DMS79 treated with DMSO at 0.1 percent for 48 hours (cell line): ENCODE measurements around the gene ACTG2.

Experiments used
- DNase-seq: peaks from one replicate; lab custom pipeline; 2025; lab: John Stamatoyannopoulos, UW

ACTG2 gene

DNA sequence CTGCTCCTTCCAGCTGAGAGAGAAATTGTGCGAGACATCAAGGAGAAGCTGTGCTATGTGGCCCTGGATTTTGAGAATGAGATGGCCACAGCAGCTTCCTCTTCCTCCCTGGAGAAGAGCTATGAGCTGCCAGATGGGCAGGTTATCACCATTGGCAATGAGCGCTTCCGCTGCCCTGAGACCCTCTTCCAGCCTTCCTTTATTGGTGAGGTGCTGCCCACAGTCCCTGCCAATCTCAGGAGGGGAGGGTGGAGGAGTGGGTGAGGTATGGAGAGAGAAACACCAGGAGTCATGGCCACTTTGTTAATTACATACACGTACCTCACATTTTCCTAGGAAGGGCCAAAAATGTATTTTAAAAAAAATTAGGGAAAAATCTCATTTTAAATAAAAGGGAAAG, 21.9 kb downstream of the ACTG2 start:
- no peak for DNase-seq

DNA sequence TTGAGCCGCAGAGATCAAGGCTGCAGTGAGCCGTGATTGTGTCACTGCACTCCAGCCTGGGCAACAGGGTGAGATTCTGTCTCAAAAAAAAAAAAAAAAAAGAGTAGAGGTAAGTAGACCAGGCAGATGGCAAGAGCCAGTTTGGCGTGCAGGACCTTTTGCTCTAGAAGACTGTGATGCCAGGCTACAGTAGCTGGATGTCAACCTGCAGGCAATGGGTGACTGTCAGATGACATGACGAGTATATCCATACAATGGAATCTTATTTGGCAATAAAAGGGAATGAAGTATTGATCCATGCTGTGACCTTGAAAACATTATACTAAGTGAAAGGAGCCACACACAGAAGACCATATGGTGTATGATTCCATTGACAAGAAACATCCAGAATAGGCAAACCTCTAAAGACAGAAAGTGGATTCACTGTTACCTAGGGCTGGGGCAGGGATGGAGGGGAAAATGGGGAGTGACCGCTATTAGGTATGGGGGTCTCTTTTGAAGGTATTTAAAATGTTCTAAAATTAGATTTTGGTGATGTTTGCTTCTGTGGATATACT, 22.7 kb downstream of the ACTG2 start:
- DNase-seq: no peak

DNA sequence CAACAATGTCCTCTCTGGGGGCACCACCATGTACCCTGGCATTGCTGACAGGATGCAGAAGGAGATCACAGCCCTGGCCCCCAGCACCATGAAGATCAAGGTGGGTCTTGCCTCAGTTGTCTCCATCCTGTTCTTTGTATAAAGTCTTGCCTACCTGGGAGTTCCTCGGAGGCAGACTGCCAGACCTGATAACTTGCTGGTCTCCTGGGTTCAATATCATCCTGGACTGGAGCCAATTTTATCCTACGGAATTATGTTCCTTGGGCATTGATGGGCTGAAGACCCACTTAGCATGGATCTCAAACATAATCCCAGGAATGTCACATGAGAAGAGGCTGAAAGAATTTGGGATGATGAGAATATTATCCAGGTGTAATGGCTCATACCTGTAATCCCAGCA, 23.9 kb downstream of the ACTG2 start:
- no peak for DNase-seq

DNA sequence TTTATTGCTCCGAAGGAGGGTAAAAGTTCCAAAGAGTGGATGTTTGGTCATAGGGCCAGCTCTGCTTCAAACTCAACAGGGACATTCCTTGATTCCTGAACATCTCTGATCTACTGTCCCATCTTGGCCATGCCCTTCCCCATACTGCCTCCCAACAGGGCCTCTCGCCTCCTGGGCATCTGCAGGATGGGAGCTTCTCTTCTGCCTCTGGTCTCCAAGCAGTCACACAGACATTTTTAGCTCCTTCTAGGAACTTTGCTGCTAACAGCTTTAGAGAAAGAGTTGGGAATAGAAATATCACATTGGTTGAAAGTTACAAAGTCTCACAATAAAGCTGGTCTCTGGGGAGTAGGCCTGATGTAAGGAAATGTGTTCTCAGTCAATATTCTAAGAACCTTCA, 24.5 kb downstream of the ACTG2 start:
- DNase-seq: no peak

DNA sequence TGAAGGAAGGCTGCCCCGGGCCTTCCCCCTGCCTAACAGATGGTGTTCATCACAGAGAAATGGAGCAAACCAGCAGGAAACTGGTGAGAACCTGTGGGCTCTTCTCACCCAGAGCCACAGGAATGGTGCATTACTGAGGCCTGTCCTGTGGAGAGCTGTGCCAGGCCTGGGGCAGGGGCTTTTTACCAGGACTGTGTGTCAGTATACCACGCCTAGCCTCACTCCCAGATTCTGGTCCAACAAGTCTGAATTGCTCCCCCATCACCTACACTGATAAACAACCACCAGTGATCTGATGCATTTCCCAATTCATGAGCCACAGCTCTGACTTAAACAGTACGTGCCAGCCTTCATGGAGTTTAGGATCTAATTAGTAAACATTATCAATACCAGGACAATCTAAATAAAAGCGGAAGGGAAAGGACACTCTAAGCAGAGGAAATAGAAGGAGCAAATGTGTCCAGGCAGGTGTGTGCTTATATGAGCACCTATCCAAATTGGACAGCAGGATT, 24.9 kb downstream of the ACTG2 start:
- no peak for DNase-seq

DNA sequence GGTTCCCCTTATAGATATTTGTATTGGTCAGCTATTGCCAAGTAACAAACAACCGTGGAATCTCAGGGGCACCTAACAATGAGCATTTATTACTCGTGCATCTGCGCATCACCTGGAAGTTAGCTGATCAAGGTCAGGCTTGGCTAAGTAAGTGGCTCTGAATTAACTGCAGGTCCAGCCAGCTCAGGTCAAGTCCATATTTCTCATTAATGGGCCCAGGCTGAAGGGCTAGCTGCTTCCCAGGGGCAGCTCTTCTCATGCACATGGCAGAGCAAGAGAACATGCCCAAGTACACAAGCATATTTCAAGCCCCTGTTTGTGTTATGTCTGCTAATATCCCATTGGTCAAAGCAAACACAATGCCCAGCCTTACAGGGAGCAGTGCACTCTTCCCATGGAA, 26.0 kb downstream of the ACTG2 start:
- no peak for DNase-seq

DNA sequence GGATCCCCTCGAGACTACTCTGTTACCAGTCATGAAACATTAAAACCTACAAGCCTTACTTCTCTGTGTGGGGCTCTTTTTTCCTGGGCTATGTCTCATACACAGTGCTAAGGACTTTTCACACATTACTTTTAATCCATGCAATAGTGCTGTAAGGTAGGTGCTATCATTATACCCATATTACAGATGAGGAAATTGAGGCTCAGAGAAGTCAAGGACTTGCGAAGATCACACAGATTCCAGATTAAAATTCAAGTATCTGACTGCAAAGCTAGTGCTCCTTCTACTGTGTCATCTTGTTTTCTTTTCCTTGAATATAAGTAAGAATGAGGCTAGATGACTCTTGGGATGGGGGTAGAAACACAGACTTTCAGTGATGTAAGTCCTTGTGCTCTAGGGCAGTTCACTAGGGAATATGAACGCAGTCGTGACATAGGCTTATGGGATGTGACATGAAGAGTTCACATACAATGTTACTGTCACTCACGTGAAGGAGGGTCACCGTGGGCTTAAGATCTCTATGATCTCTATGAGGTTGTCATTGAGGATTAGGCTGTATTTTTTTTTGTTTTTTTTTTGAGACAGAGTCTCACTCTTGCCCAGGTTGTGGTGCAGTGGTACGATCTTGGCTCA, 26.9 kb downstream of the ACTG2 start:
- DNase-seq: no peak

DNA sequence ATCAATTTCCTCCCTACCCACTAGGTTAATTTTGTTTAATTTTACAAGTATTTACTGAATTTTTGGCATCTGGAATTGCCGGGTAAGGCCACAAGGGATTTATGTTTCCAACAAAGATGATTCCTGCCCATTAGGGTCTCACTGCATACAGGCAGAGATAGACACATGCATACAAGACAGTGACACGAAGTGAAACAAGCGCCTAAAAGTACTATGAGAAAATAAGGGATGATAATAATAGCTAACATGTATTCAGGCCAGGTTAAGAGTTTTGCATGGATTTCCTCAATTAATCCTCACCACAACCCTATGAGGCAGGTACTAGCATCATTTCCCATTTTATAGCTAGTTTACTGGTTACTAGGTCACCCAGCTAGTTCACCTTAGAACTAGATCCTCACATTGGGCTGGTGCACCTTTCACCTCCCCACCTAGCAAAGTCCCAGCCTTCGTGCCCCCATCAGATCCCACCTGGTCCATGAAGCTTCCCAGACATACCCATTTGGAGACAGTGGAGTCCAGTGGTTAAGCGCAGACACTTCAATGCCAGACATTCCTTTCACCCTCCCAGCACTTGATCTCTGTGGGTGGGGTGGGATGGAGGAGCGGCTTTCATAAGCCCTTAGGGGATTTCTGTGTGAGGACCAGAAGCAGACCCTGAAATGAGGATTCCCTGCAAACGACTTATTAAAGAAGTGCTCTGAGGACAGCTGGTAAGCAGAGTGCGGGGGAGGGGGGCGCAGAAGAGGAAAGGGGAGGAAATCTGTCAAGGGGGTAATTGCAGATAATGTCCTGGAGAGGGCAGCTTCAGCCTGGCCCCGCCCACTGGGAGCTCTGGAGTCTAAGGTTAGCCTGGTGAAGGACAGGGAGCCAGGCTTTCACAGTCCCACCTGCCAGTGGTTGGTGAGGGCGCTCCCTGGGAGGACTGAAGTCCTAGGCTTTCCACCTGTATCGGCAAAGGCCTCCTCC, 28.1 kb downstream of the ACTG2 start:
- DNase-seq: no peak

DNA sequence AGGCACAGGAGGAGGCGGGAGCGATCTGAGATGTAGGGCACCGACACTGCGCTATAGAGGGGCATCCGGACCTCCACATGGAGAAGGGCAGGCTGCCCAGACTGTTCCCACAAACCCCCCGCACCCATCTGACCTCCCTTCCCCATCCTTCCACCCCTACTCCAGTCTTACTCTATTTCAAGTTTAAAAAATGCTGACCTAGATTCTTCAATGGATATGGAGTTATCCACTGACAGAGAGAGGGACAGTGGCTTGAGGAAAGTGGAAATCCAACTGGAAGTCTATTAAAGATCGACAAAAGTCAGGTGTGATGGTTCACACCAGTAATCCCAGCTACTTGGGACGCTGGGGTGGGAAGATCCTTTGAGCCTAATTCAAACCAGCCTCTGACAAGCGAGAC, 28.8 kb downstream of the ACTG2 start:
- no peak for DNase-seq

DNA sequence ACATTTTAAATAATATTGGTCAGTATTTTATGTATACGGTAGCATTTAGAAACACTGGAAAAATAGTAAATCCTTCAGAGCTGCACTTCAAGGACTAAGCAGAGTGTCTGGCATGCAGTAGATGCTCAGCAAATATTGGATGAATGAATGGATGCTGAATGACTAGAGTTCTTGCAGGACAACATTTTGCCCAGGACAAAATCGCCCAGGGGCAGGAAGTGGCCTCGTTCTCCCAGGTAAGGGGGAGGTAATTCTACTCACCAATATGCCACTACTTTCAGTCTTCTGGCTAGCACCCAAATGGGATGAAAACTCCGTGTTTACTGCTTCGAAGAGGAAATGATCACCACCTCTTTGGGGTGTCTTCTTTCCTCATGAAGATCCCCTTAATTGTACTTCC, 29.9 kb downstream of the ACTG2 start:
- DNase-seq: no peak

DNA sequence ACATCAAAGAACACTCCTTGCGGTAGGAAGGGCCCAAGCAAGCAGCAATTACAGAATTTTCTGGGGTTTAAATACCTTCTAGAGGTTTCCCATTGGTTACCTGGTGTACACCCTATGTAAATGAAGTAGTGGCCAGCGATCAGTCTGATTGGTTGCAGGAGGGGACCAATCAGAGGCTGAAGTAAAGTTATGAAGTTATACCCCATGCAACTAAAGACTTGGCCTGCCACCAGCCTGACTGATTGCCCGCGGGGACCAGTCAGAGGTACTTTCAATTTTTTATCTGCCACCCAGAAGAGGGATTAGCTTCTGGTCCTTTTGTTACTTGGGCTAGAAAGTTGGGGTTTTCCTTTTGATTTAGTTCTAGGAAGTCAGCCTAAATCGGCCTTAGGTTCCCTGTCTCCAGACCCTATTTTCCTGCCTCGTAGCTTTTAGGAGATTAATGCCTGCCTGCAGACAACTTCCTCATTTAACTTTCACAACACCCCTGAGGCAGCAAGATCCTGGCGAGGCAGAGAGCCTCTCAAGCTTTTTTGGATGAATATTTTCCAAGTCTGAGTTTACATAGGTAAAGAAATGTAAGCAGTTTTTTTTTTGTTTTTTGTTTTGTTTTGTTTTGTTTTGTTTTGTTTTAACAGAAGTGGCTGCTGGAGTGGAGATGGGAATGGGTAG, 32.4 kb downstream of the ACTG2 start:
- no peak for DNase-seq

DNA sequence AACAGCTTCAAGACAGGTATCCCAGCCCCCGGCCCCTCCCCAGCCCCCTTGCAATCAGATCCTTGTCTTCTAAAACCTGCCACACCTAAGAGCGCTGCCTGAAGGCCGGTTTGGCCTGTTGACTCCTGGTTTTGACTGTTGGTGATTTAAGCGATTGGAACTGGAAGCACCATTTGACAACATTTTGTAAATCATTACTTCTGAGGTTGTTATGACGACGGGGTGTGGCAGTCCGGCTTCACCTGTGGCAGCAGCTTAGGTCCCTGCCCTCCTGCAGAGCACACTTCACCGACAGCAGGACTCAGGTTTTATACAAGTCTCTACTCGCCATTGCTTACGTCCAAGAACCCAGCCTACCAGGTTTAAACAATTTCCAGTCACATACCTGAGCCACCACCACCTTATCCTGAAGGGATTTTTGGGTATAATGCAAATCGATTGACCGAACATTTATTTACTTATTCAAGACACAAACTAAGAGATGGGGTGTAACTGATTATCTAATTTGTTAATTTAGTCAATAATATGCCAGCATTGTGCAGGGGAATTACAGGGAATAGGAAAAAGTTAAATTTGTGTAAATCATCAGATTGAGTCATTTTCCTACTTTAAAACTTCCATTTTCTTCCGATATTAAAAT, 33.2 kb downstream of the ACTG2 start:
- DNase-seq: peak; percentile 34

DNA sequence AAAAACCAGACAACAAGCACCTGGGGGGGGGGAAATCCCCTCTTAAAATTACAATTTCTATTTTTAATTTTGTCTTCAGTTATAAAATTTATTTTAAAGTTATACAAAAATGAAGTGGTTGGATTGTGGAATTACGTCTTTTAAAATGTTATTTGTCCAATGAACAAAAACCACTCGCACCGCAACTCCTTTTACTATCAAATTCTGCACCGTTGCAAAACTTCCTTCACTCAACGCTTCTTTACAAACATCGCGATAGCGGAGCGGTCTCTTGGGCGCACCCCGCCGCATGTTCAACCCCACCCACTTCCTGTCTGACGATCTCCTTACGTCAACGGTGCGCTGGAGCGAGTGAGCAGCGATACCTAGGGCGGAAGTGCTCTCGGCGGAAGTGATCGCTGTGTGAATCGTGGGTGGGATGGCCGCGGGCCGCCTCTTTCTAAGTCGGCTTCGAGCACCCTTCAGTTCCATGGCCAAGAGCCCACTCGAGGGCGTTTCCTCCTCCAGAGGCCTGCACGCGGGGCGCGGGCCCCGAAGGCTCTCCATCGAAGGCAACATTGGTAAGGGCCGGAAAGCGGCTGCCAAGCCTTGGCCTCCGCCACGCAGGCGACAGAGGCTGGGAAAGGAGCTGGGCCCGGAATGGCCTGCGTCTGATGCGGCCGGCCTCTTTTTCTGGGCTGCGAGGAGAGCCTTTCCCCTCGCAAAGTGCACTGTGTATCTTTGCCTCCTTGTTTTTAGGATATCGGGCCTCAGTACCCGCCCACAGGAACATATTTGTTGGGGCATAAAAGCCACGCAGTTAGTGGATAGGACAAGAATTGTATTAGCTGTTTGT, 33.9 kb downstream of the ACTG2 start, which contains the start of gene DGUOK:
TSS of gene DGUOK (plus strand) at position 388 of the 835 bp plus-strand sequence. CDS start at position 419, 31 bp downstream.
- DNase-seq: peak; percentile 99

DNA sequence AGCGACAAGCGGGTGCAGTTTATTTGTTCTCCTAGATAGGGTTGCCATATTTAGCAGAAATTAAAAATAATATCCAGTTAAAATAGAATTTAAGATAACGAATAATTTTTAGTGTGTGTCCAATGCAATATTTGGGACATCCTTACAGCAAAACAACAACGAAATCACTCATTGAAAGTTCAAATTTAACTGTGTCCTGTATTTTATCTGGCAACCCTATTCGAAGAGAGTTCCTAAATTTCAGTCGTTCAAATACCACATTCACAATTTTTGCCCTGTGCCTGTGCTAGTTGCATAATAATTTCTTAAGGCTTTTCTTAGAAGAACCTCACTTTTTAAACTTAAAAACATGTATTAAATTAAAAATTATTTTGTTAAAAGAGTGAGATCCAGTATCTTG, 34.5 kb downstream of the ACTG2 start:
- DNase-seq: no peak

DNA sequence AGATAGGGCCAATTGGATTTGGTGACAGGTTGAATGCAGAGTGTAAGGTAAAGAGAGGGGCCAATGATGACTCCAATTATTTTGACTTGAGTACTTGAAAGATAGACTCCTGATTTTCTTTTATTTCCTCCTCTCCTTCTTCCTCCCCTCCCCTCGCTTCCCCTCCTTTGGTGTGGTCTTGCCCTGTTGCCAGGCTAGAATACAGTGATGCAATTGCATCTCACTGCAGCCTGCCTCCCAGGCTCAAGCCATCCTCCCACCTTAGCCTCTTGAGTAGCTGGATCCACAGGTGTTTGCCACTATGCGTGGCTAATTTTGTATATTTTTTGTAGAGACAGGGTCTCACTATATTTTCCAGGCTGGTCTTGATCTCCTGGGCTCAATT, 36.1 kb downstream of the ACTG2 start:
- DNase-seq: no peak

DNA sequence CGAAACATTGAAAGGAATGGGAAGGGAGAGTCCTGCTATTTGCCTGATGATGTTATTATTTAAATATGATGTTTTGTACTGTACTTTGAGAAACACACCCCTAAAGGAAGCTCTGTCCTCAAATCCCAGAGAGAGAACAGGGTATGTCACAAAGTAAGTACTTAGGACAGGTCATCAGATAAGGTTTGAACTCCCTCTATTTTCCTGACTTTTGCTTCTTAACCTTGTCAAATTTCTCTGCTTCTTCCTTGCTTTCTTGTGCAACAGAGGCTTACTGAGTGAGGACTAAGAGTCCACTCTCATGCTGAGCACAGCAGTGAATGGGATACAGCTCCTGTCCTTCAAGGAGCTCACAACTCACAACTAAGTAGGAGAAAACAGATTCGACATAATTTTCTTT, 37.6 kb downstream of the ACTG2 start:
- no peak for DNase-seq

DNA sequence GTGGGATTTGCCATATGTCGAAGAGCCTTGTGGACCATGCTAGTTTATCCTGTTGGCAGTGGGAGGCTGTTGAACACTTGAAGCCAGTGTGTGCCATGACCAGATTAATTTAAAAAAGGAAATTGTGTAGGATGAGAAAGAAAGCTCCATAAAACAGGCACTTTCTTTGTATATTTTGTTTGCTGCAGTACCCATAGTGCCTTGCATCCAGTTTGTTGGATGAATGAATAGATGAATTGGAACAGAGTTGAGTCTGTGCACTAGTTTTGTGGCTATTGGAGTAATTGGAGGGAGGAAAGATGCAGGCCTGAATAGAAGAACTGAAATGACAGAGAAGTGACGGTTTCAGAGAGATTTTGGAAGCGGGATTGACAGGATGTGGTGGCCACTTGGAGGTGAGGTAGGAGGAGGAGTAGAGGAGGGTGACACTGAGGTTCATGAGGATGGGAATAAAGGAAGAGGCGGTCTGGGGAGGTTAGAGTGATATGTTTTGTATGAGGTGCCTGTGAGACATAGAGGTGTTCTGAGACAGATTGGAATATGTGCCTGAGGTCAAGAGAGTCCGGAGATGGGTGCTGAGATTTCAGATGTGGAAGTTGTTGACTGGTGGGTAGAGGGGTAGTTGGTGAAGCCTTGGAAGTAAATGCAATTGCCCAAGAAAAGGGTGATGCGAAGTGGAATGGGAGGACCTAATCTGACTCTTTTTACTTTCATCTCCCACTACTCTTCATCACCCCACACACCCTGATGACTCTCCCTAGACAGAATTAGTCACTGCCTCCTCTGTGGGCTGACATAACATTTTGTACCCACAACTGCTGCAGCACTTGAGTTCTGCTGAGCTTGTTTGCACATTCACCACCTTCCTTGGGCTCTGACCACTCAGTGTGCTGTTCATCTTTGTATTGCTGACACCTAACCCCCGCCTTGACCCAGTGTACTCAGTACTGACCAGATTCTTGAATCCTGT, 39.0 kb downstream of the ACTG2 start:
- no peak for DNase-seq

DNA sequence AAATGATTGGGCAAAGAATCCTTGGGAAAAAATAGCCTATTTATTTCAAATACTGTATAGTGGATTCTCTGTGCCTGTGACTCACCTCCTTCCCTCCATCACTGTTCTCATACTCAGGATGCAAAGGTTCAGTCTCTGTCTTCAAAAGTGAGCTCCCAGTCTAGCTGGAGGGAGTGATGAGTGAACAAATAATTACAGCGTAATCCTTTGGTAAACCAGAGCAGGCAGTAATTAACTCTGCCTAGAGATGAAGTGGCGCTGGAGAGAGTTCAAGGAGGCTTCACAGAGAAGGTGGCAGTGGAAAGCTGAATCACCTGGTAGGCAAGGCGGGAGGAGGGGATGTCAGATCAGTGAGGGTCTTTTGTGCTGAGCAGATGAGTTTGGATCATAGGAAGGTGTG, 40.4 kb downstream of the ACTG2 start:
- DNase-seq: peak; percentile 80

DNA sequence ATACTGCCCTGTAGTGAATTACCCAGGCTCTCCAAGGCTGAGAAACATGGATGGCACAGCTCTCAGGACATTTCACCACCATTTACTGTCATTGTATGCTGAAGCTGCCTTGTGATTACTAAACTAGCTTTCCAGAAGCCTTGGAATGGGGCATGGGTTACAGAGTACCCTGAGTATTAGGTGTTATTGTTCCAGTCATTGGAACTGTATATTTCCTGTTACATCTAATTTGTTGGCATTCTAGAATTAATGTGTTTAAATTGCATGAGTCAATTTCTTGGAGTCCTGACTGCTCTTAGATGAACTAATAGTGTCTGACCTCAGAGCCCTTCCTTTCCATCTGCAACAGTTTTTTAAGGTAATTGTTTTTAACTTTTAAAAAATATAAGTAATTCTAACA, 42.8 kb downstream of the ACTG2 start:
- no peak for DNase-seq
